ENCODE results near the gene TRAF3IP3.

DNA sequence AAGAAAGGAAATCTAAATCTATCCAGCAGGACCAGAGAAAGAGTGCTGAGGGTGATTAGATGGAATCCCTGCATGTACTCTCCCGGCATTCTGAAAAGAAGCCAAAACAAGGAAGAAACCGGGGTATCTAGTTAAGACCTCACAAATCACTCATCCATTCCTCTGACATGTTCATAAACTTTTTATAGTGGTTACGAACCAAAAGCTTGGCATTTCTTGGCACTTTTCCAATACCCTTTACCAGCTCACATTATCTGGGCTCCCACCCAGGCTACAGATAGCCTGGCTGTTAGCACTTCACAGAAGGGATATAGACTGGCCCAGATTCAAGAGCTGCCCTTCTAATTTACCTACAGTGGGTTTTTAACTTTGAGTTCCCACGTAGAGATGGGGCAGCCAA lies 30.3 kb downstream of the TRAF3IP3 start:
- TF ChIP-seq, protein P1, sequence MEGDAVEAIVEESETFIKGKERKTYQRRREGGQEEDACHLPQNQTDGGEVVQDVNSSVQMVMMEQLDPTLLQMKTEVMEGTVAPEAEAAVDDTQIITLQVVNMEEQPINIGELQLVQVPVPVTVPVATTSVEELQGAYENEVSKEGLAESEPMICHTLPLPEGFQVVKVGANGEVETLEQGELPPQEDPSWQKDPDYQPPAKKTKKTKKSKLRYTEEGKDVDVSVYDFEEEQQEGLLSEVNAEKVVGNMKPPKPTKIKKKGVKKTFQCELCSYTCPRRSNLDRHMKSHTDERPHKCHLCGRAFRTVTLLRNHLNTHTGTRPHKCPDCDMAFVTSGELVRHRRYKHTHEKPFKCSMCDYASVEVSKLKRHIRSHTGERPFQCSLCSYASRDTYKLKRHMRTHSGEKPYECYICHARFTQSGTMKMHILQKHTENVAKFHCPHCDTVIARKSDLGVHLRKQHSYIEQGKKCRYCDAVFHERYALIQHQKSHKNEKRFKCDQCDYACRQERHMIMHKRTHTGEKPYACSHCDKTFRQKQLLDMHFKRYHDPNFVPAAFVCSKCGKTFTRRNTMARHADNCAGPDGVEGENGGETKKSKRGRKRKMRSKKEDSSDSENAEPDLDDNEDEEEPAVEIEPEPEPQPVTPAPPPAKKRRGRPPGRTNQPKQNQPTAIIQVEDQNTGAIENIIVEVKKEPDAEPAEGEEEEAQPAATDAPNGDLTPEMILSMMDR (IDR thresholded peaks at IDR 0.05) = no peak
- TF ChIP-seq POLR2A (IDR thresholded peaks at IDR 0.05) = no peak

Data from vagina (tissue), 2 donors.